PC-9 (cell line): ENCODE measurements around the gene PRR5L.

ENCODE experiments used
- EZH2 ChIP-seq: fragments of 200-600 bp; sonication (generic); IDR thresholded peaks from 2 replicates; pipeline ENCODE4 v1.8.0; 2017; ENCODE audit warnings: antibody characterized with exemption, low read depth
- TF ChIP-seq, protein P1 (sequence below): fragments of 200-600 bp; sonication (generic); conservative IDR thresholded peaks from 2 replicates; pipeline ENCODE4 v1.6.1; 2017; ENCODE audit warnings: mixed run types, antibody characterized with exemption, mild to moderate bottlenecking, moderate library complexity

DNA sequence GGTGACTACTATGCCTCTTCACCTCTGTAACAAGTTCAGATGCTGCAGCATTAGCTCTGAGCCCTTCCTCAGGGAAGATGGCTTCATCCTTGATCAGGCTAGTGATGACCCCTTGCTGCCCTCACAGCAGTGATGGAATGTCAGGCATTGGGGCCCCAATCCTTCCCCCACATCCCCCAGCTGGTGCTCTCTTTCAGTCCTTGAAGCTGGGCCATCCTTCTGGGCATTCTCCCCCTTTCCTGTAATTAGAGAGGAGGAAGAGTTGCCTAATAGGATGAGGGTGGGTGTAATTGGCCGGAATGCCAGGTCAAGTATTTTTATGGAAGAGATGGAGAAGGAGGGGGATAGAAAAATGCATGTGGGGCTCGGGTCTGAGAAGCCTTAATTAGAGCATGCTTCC lies 151.4 kb downstream of the PRR5L start:
- TF ChIP-seq, protein P1, sequence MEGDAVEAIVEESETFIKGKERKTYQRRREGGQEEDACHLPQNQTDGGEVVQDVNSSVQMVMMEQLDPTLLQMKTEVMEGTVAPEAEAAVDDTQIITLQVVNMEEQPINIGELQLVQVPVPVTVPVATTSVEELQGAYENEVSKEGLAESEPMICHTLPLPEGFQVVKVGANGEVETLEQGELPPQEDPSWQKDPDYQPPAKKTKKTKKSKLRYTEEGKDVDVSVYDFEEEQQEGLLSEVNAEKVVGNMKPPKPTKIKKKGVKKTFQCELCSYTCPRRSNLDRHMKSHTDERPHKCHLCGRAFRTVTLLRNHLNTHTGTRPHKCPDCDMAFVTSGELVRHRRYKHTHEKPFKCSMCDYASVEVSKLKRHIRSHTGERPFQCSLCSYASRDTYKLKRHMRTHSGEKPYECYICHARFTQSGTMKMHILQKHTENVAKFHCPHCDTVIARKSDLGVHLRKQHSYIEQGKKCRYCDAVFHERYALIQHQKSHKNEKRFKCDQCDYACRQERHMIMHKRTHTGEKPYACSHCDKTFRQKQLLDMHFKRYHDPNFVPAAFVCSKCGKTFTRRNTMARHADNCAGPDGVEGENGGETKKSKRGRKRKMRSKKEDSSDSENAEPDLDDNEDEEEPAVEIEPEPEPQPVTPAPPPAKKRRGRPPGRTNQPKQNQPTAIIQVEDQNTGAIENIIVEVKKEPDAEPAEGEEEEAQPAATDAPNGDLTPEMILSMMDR, result no peak
- no peak for TF ChIP-seq EZH2
